GM12878 (cell line): ENCODE data around the gene YWHAH. TPM values are rescaled to one million over a fixed set of nuclear protein-coding genes. Genes with fewer than 3 reads are reported as not detected.

Experiments used
- ATAC-seq: fragments of 200-7000 bp; cut with Tn5 transposase; 3 replicates; pipeline ENCODE4 v1.9.1; 2020; ENCODE audit warnings: mild to moderate bottlenecking, moderate library complexity
- BruUV-seq: library from RNA; stranded (reverse); fragments of 400-500 nt; replicated peaks from 2 replicates; lab custom pipeline; 2021; lab: Mats Ljungman, UMichigan
- CTCF ChIA-PET: fragments of 300-600 bp; sonication (Branson Sonifier 250); formaldehyde crosslinking; extraction: SDS; loops from one replicate; lab custom pipeline; 2021; ENCODE audit warnings: inconsistent platforms; lab: Yijun Ruan, JAX
- POLR2A ChIA-PET: fragments of 350-600 bp; formaldehyde crosslinking; extraction: SDS; loops from one replicate; lab custom pipeline; 2021; ENCODE audit warnings: inconsistent platforms; lab: Charles Lee
- RAD21 ChIA-PET: fragments of 300-600 bp; sonication (Branson Sonifier 250); formaldehyde crosslinking; loops from one replicate; lab custom pipeline; 2023; ENCODE audit warnings: antibody characterized with exemption; ENCODE audit not compliant: unreplicated experiment; lab: Charles Lee
- SMC1A ChIA-PET: fragments of 300-600 bp; sonication (Branson Sonifier 250); formaldehyde crosslinking; loops from one replicate; lab custom pipeline; 2023; ENCODE audit not compliant: unreplicated experiment, uncharacterized antibody; lab: Charles Lee
- DNase-seq: peaks from one replicate; pipeline ENCODE4 v3.0.0-alpha.2; 2011; ENCODE audit warnings: low read depth, low spot score
- FAIRE-seq: peaks from 3 replicates; lab custom pipeline; 2011; peaks lifted over from hg19 to GRCh38; lab: Jason Lieb, UNC
- H2AFZ ChIP-seq: 2 replicates; pipeline ENCODE4 v1.6.0; 2011; ENCODE audit warnings: low read depth, low read length, control low read depth; ENCODE audit not compliant: control insufficient read depth
- H3K27ac ChIP-seq: 2 replicates; pipeline ENCODE4 v1.5.1; 2011; ENCODE audit warnings: control low read depth; ENCODE audit not compliant: control insufficient read depth, insufficient read depth
- H3K27me3 ChIP-seq, 2 experiments: replicated peaks in 1 of 2; 2 replicates each; pipeline versions ENCODE4 v1.6.0 to v1.6.1; 2011; ENCODE audit warnings: low read length in 1 of 2; ENCODE audit not compliant: control insufficient read depth in 2 of 2, insufficient read depth in 2 of 2
- H3K36me3 ChIP-seq, 2 experiments: 2 replicates each; pipeline ENCODE4 v1.5.1; 2011; ENCODE audit warnings: low read length in 1 of 2; ENCODE audit not compliant: control insufficient read depth in 2 of 2, insufficient read depth in 2 of 2
- H3K4me1 ChIP-seq: 2 replicates; pipeline ENCODE4 v1.6.1; 2011; ENCODE audit warnings: mild to moderate bottlenecking, low read length, moderate library complexity, mixed read lengths; ENCODE audit not compliant: control insufficient read depth, insufficient read depth
- H3K4me2 ChIP-seq: 2 replicates; pipeline ENCODE4 v1.6.0; 2011; ENCODE audit warnings: control low read depth; ENCODE audit not compliant: control insufficient read depth, insufficient read depth
- H3K4me3 ChIP-seq: fragments of 200-600 bp; sonication (generic); 2 replicates; pipeline ENCODE4 v1.5.1; 2016
- H3K79me2 ChIP-seq: 2 replicates; pipeline ENCODE4 v1.6.0; 2011; ENCODE audit warnings: low read length; ENCODE audit not compliant: control insufficient read depth, insufficient read depth
- H3K9ac ChIP-seq: 2 replicates; pipeline ENCODE4 v1.8.0; 2011; ENCODE audit warnings: low read length, control low read depth, mixed read lengths; ENCODE audit not compliant: control insufficient read depth, insufficient read depth
- H3K9me3 ChIP-seq: replicated peaks from 3 replicates; pipeline ENCODE4 v1.5.1; 2011; ENCODE audit warnings: mild to moderate bottlenecking, low read length; ENCODE audit not compliant: control insufficient read depth, insufficient read depth
- H4K20me1 ChIP-seq: 2 replicates; pipeline ENCODE4 v1.6.0; 2011; ENCODE audit not compliant: control insufficient read depth, insufficient read depth
- CBFB ChIP-seq: IDR thresholded peaks from 2 replicates; pipeline ENCODE4 v1.6.1; 2016; ENCODE audit warnings: antibody characterized with exemption, low read depth
- CTCF ChIP-seq, 3 experiments: IDR thresholded peaks in 2 of 3; conservative IDR thresholded peaks in 1 of 3; 2 replicates each; pipeline ENCODE4 v1.5.1; 2011; ENCODE audit warnings: low read depth in 3 of 3, low read length in 3 of 3, mild to moderate bottlenecking in 3 of 3, control low read depth in 2 of 3, moderate library complexity in 2 of 3, inconsistent platforms in 1 of 3, mixed read lengths in 1 of 3; ENCODE audit not compliant: control insufficient read depth in 2 of 3, insufficient read depth in 1 of 3; ENCODE audit errors: extremely low read depth in 1 of 3
- IKZF1 ChIP-seq: fragments of 450-650 bp; conservative IDR thresholded peaks from 2 replicates; pipeline ENCODE4 v1.6.1; 2017; ENCODE audit warnings: antibody characterized with exemption, mild to moderate bottlenecking
- MEF2B ChIP-seq: fragments of 450-650 bp; IDR thresholded peaks from 2 replicates; pipeline ENCODE4 v1.6.1; 2018; ENCODE audit warnings: mild to moderate bottlenecking, moderate library complexity; ENCODE audit not compliant: partially characterized antibody, poor library complexity, severe bottlenecking
- POLR2AphosphoS5 ChIP-seq: IDR thresholded peaks from 2 replicates; pipeline ENCODE4 v1.6.1; 2011; ENCODE audit warnings: mild to moderate bottlenecking, low read length, inconsistent platforms
- WGBS: methylation state at CpG from one replicate; pipeline ENCODE4 v1.1.6; 2016; ENCODE audit warnings: low lambda C conversion rate; ENCODE audit not compliant: insufficient replicate concordance, insufficient coverage; ENCODE audit errors: missing lambda C conversion rate; 5-methylcytosine and 5-hydroxymethylcytosine counted together
- in situ Hi-C: fragments of 300-500 bp; cut with MboI; formaldehyde crosslinking; loops from 9 replicates; pipeline ENCODE4 v1.14.3; 2018; ENCODE audit warnings: mixed read lengths
- intact Hi-C: fragments of 100-400 bp; cut with micrococcal nuclease; formaldehyde crosslinking; loops from one replicate; pipeline ENCODE4 v1.14.2; 2022; ENCODE audit not compliant: unreplicated experiment
- polyA plus RNA-seq, 11 experiments: library from polyadenylated mRNA; depleted of rRNA in 4 of 11; unstranded in 6 of 11; stranded (reverse) in 5 of 11; fragments of >200 nt; fragmentation: Nextera tagmentation in 4 of 11; fragmentation: Illumina TruSeq in 1 of 11; extraction: Ambion mirVana in 4 of 11; extraction: Trizol in 1 of 11; gene quantifications; 1 replicate in 1 of 11; 2 replicates in 10 of 11; pipeline versions ENCODE4 v1.2.1 to v1.2.3, GENCODE V29; 2011 to 2016; ENCODE audit warnings: inconsistent platforms in 2 of 11, missing spikeins in 2 of 11, low read depth in 1 of 11
- total RNA-seq, 4 experiments: library from RNA; depleted of rRNA in 3 of 4; stranded (reverse); fragments of >200 nt in 3 of 4; fragmentation: Illumina TruSeq in 1 of 4; extraction: Trizol in 1 of 4; gene quantifications; 2 replicates each; pipeline versions ENCODE4 v1.2.1 to v1.2.3, GENCODE V29; 2013 to 2021

Gene YWHAH
- total and polyA plus RNA-seq, 10 of the 15 experiments (the other 5 are each of a cell fraction or from before 2014, with no cell fraction given) = 34.2 to 197 (median 115) TPM

- ChIA-PET SMC1A (interaction anchor here (1.0 to 10.0 kb wide), 5 partner anchors 11 to 286 kb away, joined by 3 to 99 read pairs (median 4); partner anchors contain the start of genes PISD and PRR14L), CTCF (interaction anchor here (0.8 to 7.1 kb wide), 7 partner anchors 10 to 286 kb away, joined by 3 to 140 read pairs (median 3); partner anchors contain the start of gene PISD), RAD21 (interaction anchor here (1.1 to 2.1 kb wide), 4 partner anchors 19 to 311 kb away, joined by 3 to 7 read pairs (median 5); no protein-coding TSS in a partner anchor), POLR2A (interaction anchor here (0.5 to 0.6 kb wide), 2 partner anchors 209 to 789 kb away, joined by 3 read pairs; no protein-coding TSS in a partner anchor)
- H3K79me2 ChIP-seq = peaks cover 62% of the 10 kb centered on the region
- in situ Hi-C loops (no loop called here), intact Hi-C loops (no loop called here)
- FAIRE-seq (no peak), DNase-seq (no peak), ATAC-seq (peak; percentile 16)
- no peaks in the 10 kb centered on the region for H3K27me3 ChIP-seq
- no peak overlapping the region; the same call in 1 of the 2 replicates for H3K4me2 ChIP-seq
- no TSS peak for BruUV-seq
- no peak overlapping the region; the same call in 1 of the 2 replicates for H3K9ac ChIP-seq
- no peak for TF ChIP-seq IKZF1
- TF ChIP-seq POLR2AphosphoS5 = peak; percentile 31; the same call in 1 of the 2 replicates
- 74% methylated on average over 8 of the region's 8 CpGs for WGBS
- no peak overlapping the region for H2AFZ ChIP-seq
- H3K27ac ChIP-seq = no peak overlapping the region
- H4K20me1 ChIP-seq = no peaks in the 10 kb centered on the region
- peaks cover 8% of the 10 kb centered on the region; the same call in 1 of the 2 replicates for H3K4me1 ChIP-seq
- H3K4me3 ChIP-seq = no peak overlapping the region
- no peaks in the 10 kb centered on the region for H3K9me3 ChIP-seq
- peaks cover 4 to 22% of the 10 kb centered on the region in 2 experiments for H3K36me3 ChIP-seq
Measured at GRCh38 chr22:31951194-31952093, 7.1 kb downstream of the YWHAH start.

GRCh38 chr22:31952094-31952401, 7.7 kb downstream of the YWHAH start:
- in situ Hi-C loops (no loop called here), intact Hi-C loops (no loop called here)
- TF ChIP-seq CBFB (no peak), CTCF (IDR thresholded peaks at IDR 0.05 in 2 of 3, conservative IDR thresholded peaks at IDR 0.05 in 1 of 3; ENCODE audit: control insufficient read depth in 2 of 3, extremely low read depth in 1 of 3, insufficient read depth in 1 of 3, low read depth in 3 of 3, low read length in 3 of 3) (0 out of 6 replicates have a peak, but pooled peaks of 2 of the 3 experiments have one; percentile 10 to 15), MEF2B (no peak)
- peak; percentile 38 for FAIRE-seq
- Histone ChIP-seq H4K20me1 (no peaks in the 10 kb centered on the region), H3K4me3 (no peak overlapping the region), H3K4me1 (peaks cover 5% of the 10 kb centered on the region; the same call in 1 of the 2 replicates), H3K4me2 (no peak overlapping the region; the same call in 1 of the 2 replicates), H3K27me3 (no peaks in the 10 kb centered on the region), H3K27ac (no peak overlapping the region), H3K36me3 (peaks cover 6 to 25% of the 10 kb centered on the region in 2 experiments), H2AFZ (no peak overlapping the region), H3K9me3 (no peaks in the 10 kb centered on the region), H3K9ac (no peak overlapping the region; the same call in 1 of the 2 replicates), H3K79me2 (peaks cover 56% of the 10 kb centered on the region)
- CTCF ChIA-PET = interaction anchor here (0.8 to 1.5 kb wide), 2 partner anchors 83 to 286 kb away, joined by 3 to 15 read pairs; no protein-coding TSS in a partner anchor
- POLR2A ChIA-PET = interaction anchor here (1.5 kb wide), 1 partner anchor 290 kb away, joined by 4 read pairs; no protein-coding TSS in a partner anchor
- SMC1A ChIA-PET = no interaction called here
- RAD21 ChIA-PET = no interaction called here
- ATAC-seq = peak; percentile 46
- no peak for DNase-seq
- WGBS = 71% methylated on average over 2 of the region's 2 CpGs
- BruUV-seq = no TSS peak
